Aorta (tissue), 5 donors: ENCODE measurements around the gene TMEM222. TPM values are rescaled to one million over a fixed set of nuclear protein-coding genes. Genes with fewer than 3 reads are reported as not detected.

Experiments used
- ATAC-seq: fragments of 200-7000 bp; cut with Tn5 transposase; one replicate; pipeline ENCODE4 v1.9.1; 2022; ENCODE audit warnings: moderate library complexity; ENCODE audit not compliant: low FRiP score
- DNase-seq, 2 donors: peaks; one replicate each; pipeline ENCODE4 v3.0.0-alpha.2; 2020
- H3K27ac ChIP-seq, 2 donors: one replicate each; pipeline ENCODE4 v1.5.1; 2013; ENCODE audit warnings: low read length in 2 of 2, mild to moderate bottlenecking in 2 of 2, moderate library complexity in 2 of 2, control low read depth in 1 of 2, inconsistent platforms in 1 of 2, low read depth in 1 of 2
- H3K27me3 ChIP-seq, 2 donors: one replicate each; pipeline ENCODE4 v1.6.1; 2013; ENCODE audit warnings: control low read depth in 1 of 2, low read length in 1 of 2, mild to moderate bottlenecking in 1 of 2, moderate library complexity in 1 of 2; ENCODE audit not compliant: insufficient read depth in 2 of 2, control insufficient read depth in 1 of 2
- H3K36me3 ChIP-seq, 2 donors: one replicate each; pipeline ENCODE4 v1.6.1; 2013; ENCODE audit warnings: control low read depth in 1 of 2, low read length in 1 of 2, mild to moderate bottlenecking in 1 of 2; ENCODE audit not compliant: insufficient read depth in 2 of 2, control insufficient read depth in 1 of 2
- H3K4me1 ChIP-seq, 2 donors: one replicate each; pipeline ENCODE4 v1.6.1; 2013; ENCODE audit warnings: low read length in 2 of 2, control low read depth in 1 of 2, mild to moderate bottlenecking in 1 of 2, moderate library complexity in 1 of 2; ENCODE audit not compliant: insufficient read depth in 2 of 2, control insufficient read depth in 1 of 2
- H3K4me3 ChIP-seq, 2 donors: one replicate each; pipeline ENCODE4 v1.5.1; 2013; ENCODE audit warnings: low read length in 2 of 2, control low read depth in 1 of 2, mild to moderate bottlenecking in 1 of 2
- H3K9me3 ChIP-seq: one replicate; pipeline ENCODE4 v1.6.1; 2013; ENCODE audit warnings: mild to moderate bottlenecking, low read length; ENCODE audit not compliant: control insufficient read depth
- WGBS, 2 donors: extraction: QIAGEN DNeasy Blood & Tissue Kit; methylation state at CpG; one replicate each; pipeline ENCODE4 v1.1.7; 2013; 5-methylcytosine and 5-hydroxymethylcytosine counted together
- intact Hi-C, 2 donors: fragments of 100-400 bp; cut with DNase I; formaldehyde crosslinking; loops; one replicate each; pipeline versions ENCODE4 v1.14.2 to v1.15.0; 2022
- polyA plus RNA-seq, 2 donors: library from polyadenylated mRNA; stranded (reverse); fragments of 200-250 nt; gene quantifications; one replicate each; pipeline ENCODE4 v1.2.3, GENCODE V29; 2013
- total RNA-seq, 2 donors: library from RNA; stranded (reverse); fragmentation: NEBNext Ultra II Directional; extraction: Animal tissue kit (Norgen Biotek cat#: 25700); gene quantifications; one replicate each; pipeline ENCODE4 v1.2.1, GENCODE V29; 2021
- donor health status: healthy with polysubstance abuse.
- donor health status: Bipolar disorder and iron deficiency.
- donor health status: DM: no; HTN: no; CAD: no.
- donor health status: DM: no; HTN: no; CAD: no.
- donor health status: DM: yes; HTN: yes; CAD: no.

TMEM222 gene
- total and polyA plus RNA-seq, 4 donors, result 19.9 to 49.1 (median 29.9) TPM

GRCh38 chr1:27292106-27292505 is 29.9 kb upstream of the TMEM222 start:
- ATAC-seq, result no peak
- Histone ChIP-seq H3K27ac (no peak overlapping the region), H3K4me3 (no peak overlapping the region), H3K27me3 (no peaks in the 10 kb centered on the region), H3K4me1 (no peaks in the 10 kb centered on the region), H3K36me3 (peaks cover 8 to 19% of the 10 kb centered on the region in 2 donors), H3K9me3 (no peaks in the 10 kb centered on the region)
- intact Hi-C loops, result no loop called here
- no peak for DNase-seq
- 77 to 85% methylated on average over 5 of the region's 5 CpGs for WGBS, 2 donors

- DNase-seq (no peak), ATAC-seq (no peak)
- Histone ChIP-seq H3K27ac (no peak overlapping the region), H3K36me3 (peaks cover 8 to 20% of the 10 kb centered on the region in 2 donors), H3K4me1 (no peaks in the 10 kb centered on the region), H3K4me3 (no peak overlapping the region), H3K27me3 (no peaks in the 10 kb centered on the region), H3K9me3 (no peaks in the 10 kb centered on the region)
- intact Hi-C loops, result no loop called here
- 89 to 91% methylated on average over 8 of the region's 8 CpGs for WGBS, 2 donors
These were observed 28.0 kb upstream of the TMEM222 start for GRCh38 chr1:27293915-27294314.

- intact Hi-C loops, result loop anchor here in 1 of 2 donors (5.0 kb wide), 2 partner anchors 195 to 310 kb away; no protein-coding TSS in a partner anchor
- H3K4me1 ChIP-seq, result no peaks in the 10 kb centered on the region
- DNase-seq (peak; percentile 76 to 94), ATAC-seq (no peak)
- no peaks in the 10 kb centered on the region for H3K27me3 ChIP-seq
- no peak overlapping the region for H3K27ac ChIP-seq
- peaks cover 3 to 18% of the 10 kb centered on the region in 2 donors for H3K36me3 ChIP-seq
- H3K4me3 ChIP-seq, result no peak overlapping the region
- WGBS, 2 donors, result 36 to 37% methylated on average over 10 of the region's 10 CpGs
- H3K9me3 ChIP-seq, result no peaks in the 10 kb centered on the region
These were observed 25.1 kb upstream of the TMEM222 start for GRCh38 chr1:27296773-27297291.

- Histone ChIP-seq H3K36me3 (peaks cover 3 to 14% of the 10 kb centered on the region in 2 donors), H3K4me3 (no peak overlapping the region), H3K4me1 (no peaks in the 10 kb centered on the region), H3K27me3 (no peaks in the 10 kb centered on the region), H3K9me3 (no peaks in the 10 kb centered on the region), H3K27ac (no peak overlapping the region)
- intact Hi-C loops, result loop anchor here in 1 of 2 donors (5.0 kb wide), 2 partner anchors 196 to 309 kb away; no protein-coding TSS in a partner anchor
- no peak for ATAC-seq
- no peak for DNase-seq
- 89 to 97% methylated on average over 3 of the region's 3 CpGs for WGBS, 2 donors
These were observed 24.1 kb upstream of the TMEM222 start for GRCh38 chr1:27297903-27298302.

GRCh38 chr1:27298632-27299384 is 23.2 kb upstream of the TMEM222 start:
- intact Hi-C loops, result loop anchor here in 1 of 2 donors (5.0 kb wide), 2 partner anchors 197 to 308 kb away; no protein-coding TSS in a partner anchor
- no peak overlapping the region for H3K4me3 ChIP-seq
- DNase-seq (no peak), ATAC-seq (no peak)
- H3K4me1 ChIP-seq, result no peaks in the 10 kb centered on the region
- H3K36me3 ChIP-seq, result peaks cover 0 to 14% of the 10 kb centered on the region in 2 donors
- H3K27me3 ChIP-seq, result no peaks in the 10 kb centered on the region
- peak overlapping the region in 1 of 2 donors; percentile 27 for H3K27ac ChIP-seq
- H3K9me3 ChIP-seq, result no peaks in the 10 kb centered on the region
- WGBS, 2 donors, result 43% methylated on average over 8 of the region's 8 CpGs

- Histone ChIP-seq H3K4me1 (no peaks in the 10 kb centered on the region), H3K4me3 (no peak overlapping the region), H3K27me3 (no peaks in the 10 kb centered on the region), H3K27ac (peak overlapping the region in 1 of 2 donors; percentile 27), H3K36me3 (peaks cover 0 to 10% of the 10 kb centered on the region in 2 donors), H3K9me3 (no peaks in the 10 kb centered on the region)
- DNase-seq (peak; percentile 64 to 83), ATAC-seq (peak; percentile 26)
- WGBS, 2 donors, result 57 to 60% methylated on average over 14 of the region's 14 CpGs
- intact Hi-C loops, result loop anchor here (2.0 to 5.0 kb wide), 4 partner anchors 89 to 308 kb away; partner anchors contain the start of gene GPR3 (in 1 of the 2)
These were observed 22.3 kb upstream of the TMEM222 start for GRCh38 chr1:27299385-27300271.

- Histone ChIP-seq H3K27ac (no peak overlapping the region), H3K36me3 (peaks cover 0 to 10% of the 10 kb centered on the region in 2 donors), H3K9me3 (no peaks in the 10 kb centered on the region), H3K27me3 (no peaks in the 10 kb centered on the region), H3K4me3 (no peak overlapping the region), H3K4me1 (no peaks in the 10 kb centered on the region)
- intact Hi-C loops, result loop anchor here (2.0 kb wide), 2 partner anchors 88 to 92 kb away; partner anchors contain the start of gene GPR3 (in 1 of the 2)
- peak; percentile 88 to 91 for DNase-seq
- WGBS, 2 donors, result 41 to 46% methylated on average over 5 of the region's 5 CpGs
- peak; percentile 93 for ATAC-seq
These were observed 21.5 kb upstream of the TMEM222 start for GRCh38 chr1:27300341-27301051.

GRCh38 chr1:27301052-27301422 is 20.9 kb upstream of the TMEM222 start:
- H3K4me1 ChIP-seq, result no peaks in the 10 kb centered on the region
- intact Hi-C loops, result loop anchor here (2.0 kb wide), 2 partner anchors 88 to 92 kb away; partner anchors contain the start of gene GPR3 (in 1 of the 2)
- WGBS, 2 donors, result 74 to 76% methylated on average over 8 of the region's 8 CpGs
- no peak overlapping the region for H3K27ac ChIP-seq
- H3K4me3 ChIP-seq, result no peak overlapping the region
- ATAC-seq (no peak), DNase-seq (no peak)
- H3K9me3 ChIP-seq, result no peaks in the 10 kb centered on the region
- H3K36me3 ChIP-seq, result peaks cover 0 to 10% of the 10 kb centered on the region in 2 donors
- H3K27me3 ChIP-seq, result no peaks in the 10 kb centered on the region
